ENCODE measurements around the gene EXOC4.

DNA sequence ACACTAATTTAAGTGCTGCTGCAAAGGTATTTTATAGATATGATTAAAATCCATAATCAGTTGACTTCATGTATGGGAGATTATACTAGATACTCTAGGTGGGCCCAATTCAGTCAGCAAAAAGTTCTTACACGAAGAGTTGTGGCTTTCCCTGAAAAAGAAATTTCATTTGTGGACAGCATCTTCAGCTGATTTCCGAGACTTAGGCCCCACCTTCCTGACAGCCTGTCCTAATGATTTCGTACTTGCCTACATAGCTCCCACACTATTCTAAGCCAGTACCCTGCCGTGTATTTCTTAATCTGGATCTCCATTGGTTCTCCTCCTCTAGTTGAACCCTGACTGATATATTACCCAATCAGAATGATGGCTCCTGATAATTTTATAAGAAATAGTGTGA lies 297.9 kb downstream of the EXOC4 start:
- TF ChIP-seq, protein P1, sequence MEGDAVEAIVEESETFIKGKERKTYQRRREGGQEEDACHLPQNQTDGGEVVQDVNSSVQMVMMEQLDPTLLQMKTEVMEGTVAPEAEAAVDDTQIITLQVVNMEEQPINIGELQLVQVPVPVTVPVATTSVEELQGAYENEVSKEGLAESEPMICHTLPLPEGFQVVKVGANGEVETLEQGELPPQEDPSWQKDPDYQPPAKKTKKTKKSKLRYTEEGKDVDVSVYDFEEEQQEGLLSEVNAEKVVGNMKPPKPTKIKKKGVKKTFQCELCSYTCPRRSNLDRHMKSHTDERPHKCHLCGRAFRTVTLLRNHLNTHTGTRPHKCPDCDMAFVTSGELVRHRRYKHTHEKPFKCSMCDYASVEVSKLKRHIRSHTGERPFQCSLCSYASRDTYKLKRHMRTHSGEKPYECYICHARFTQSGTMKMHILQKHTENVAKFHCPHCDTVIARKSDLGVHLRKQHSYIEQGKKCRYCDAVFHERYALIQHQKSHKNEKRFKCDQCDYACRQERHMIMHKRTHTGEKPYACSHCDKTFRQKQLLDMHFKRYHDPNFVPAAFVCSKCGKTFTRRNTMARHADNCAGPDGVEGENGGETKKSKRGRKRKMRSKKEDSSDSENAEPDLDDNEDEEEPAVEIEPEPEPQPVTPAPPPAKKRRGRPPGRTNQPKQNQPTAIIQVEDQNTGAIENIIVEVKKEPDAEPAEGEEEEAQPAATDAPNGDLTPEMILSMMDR (IDR thresholded peaks at IDR 0.05; ENCODE audit: low read length), result no peak
- TF ChIP-seq EZH2 (IDR thresholded peaks at IDR 0.05; ENCODE audit: borderline replicate concordance, low read length), result no peak

All from OCI-LY1 (cell line).